Natural killer cell (primary cell): ENCODE results near the gene TUBAL3. TPM values are rescaled to one million over a fixed set of nuclear protein-coding genes. Genes with fewer than 3 reads are reported as not detected.

ENCODE experiments used
- ATAC-seq, 3 donors: fragments of 150-1000 bp in 2 of 3; fragments of 200-7000 bp in 1 of 3; cut with Tn5 transposase; 1 replicate in 1 of 3; 2 replicates in 2 of 3; pipeline ENCODE4 v1.10.0; 2021; ENCODE audit warnings: mild to moderate bottlenecking in 2 of 3, moderate library complexity in 2 of 3
- DNase-seq, 2 donors: peaks; one replicate each; pipeline versions ENCODE4 v3.0.0 to v3.0.0-alpha.2; 2013 to 2021; ENCODE audit warnings: mixed read lengths in 1 of 2
- H3K27ac ChIP-seq: one replicate; pipeline ENCODE4 v1.5.1; 2013; ENCODE audit warnings: mild to moderate bottlenecking, low read length
- H3K27me3 ChIP-seq: one replicate; pipeline ENCODE4 v1.6.1; 2013; ENCODE audit warnings: low read length; ENCODE audit not compliant: control insufficient read depth, insufficient read depth
- H3K36me3 ChIP-seq: one replicate; pipeline ENCODE4 v1.6.1; 2013; ENCODE audit warnings: low read length; ENCODE audit not compliant: control insufficient read depth, insufficient read depth
- H3K4me1 ChIP-seq: one replicate; pipeline ENCODE4 v1.6.1; 2013; ENCODE audit warnings: low read length; ENCODE audit not compliant: control insufficient read depth, insufficient read depth
- H3K4me3 ChIP-seq: one replicate; pipeline ENCODE4 v1.5.1; 2013; ENCODE audit warnings: low read length
- H3K9me3 ChIP-seq: one replicate; pipeline ENCODE4 v1.6.1; 2013; ENCODE audit warnings: low read length; ENCODE audit not compliant: control insufficient read depth, insufficient read depth
- H3K27ac Mint-ChIP-seq, 2 donors: one replicate each; pipeline ENCODE4 v1.8.0; 2022; ENCODE audit warnings: mild to moderate bottlenecking in 2 of 2, mixed read lengths in 2 of 2, moderate library complexity in 1 of 2
- H3K27me3 Mint-ChIP-seq, 2 donors: one replicate each; pipeline ENCODE4 v1.8.0; 2022; ENCODE audit warnings: low read depth in 2 of 2, mixed read lengths in 2 of 2
- H3K36me3 Mint-ChIP-seq: one replicate; pipeline ENCODE4 v1.8.0; 2022; ENCODE audit warnings: mixed read lengths
- H3K4me1 Mint-ChIP-seq, 2 donors: one replicate each; pipeline ENCODE4 v1.8.0; 2022; ENCODE audit warnings: mixed read lengths in 2 of 2
- H3K4me3 Mint-ChIP-seq: one replicate; pipeline ENCODE4 v1.8.0; 2022; ENCODE audit warnings: mild to moderate bottlenecking, moderate library complexity, mixed read lengths
- H3K9me3 Mint-ChIP-seq, 2 donors: one replicate each; pipeline ENCODE4 v1.8.0; 2022; ENCODE audit warnings: mixed read lengths in 2 of 2
- whole genome bisulfite sequencing: methylation state at CpG from one replicate; pipeline ENCODE4 v1.1.7; 2013; ENCODE audit warnings: missing lambda C conversion rate; ENCODE audit not compliant: insufficient coverage; 5-methylcytosine and 5-hydroxymethylcytosine counted together
- intact Hi-C: fragments of 100-400 bp; cut with micrococcal nuclease; formaldehyde crosslinking; loops from one replicate; pipeline ENCODE4 v1.14.2; 2022
- total RNA-seq, 4 donors: library from RNA; stranded (reverse); fragments of 120-200 nt in 1 of 4; gene quantifications; one replicate each; pipeline versions ENCODE4 v1.2.3 to v1.2.4, GENCODE V29; 2013 to 2022
- TF ChIP-seq, protein P1 (sequence below): fragments of 200-600 bp; IDR thresholded peaks from one replicate; pipeline ENCODE4 v1.8.0; 2022; ENCODE audit warnings: antibody characterized with exemption

Gene TUBAL3
- total RNA-seq, 3 donors from 2014 or later (not counting 1 experiment from before 2014, with no cell fraction given), result not detected

DNA sequence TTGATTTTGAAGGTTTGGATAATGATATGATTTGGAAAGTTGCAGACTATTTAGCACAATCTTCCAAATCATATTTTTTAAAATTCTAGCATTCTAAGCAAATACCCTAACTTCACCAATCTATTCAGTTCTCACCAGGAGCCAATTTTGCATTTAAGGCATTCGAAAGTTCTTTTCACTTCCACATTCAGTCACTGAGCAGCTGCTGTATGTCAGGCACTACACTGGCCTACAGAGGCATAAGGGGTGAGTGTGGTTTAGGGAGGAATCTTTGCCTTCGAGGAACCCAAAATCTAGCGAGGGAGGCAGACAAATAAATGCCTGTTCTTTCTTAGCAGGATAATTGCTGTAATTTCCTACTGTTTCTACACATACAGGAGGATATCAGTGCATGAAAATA lies 50.6 kb downstream of the TUBAL3 start:
- DNase-seq, result no peak
- Mint-ChIP-seq H3K4me1 (peaks cover 3 to 8% of the 10 kb centered on the region in 2 donors), H3K4me3 (no peak overlapping the region), H3K27me3 (peaks cover 0 to 15% of the 10 kb centered on the region in 2 donors), H3K27ac (no peak overlapping the region), H3K9me3 (no peaks in the 10 kb centered on the region), H3K36me3 (no peaks in the 10 kb centered on the region)
- no peaks in the 10 kb centered on the region for H3K4me1 ChIP-seq
- H3K9me3 ChIP-seq, result no peaks in the 10 kb centered on the region
- H3K4me3 ChIP-seq, result no peak overlapping the region
- H3K27ac ChIP-seq, result no peak overlapping the region
- TF ChIP-seq, protein P1, sequence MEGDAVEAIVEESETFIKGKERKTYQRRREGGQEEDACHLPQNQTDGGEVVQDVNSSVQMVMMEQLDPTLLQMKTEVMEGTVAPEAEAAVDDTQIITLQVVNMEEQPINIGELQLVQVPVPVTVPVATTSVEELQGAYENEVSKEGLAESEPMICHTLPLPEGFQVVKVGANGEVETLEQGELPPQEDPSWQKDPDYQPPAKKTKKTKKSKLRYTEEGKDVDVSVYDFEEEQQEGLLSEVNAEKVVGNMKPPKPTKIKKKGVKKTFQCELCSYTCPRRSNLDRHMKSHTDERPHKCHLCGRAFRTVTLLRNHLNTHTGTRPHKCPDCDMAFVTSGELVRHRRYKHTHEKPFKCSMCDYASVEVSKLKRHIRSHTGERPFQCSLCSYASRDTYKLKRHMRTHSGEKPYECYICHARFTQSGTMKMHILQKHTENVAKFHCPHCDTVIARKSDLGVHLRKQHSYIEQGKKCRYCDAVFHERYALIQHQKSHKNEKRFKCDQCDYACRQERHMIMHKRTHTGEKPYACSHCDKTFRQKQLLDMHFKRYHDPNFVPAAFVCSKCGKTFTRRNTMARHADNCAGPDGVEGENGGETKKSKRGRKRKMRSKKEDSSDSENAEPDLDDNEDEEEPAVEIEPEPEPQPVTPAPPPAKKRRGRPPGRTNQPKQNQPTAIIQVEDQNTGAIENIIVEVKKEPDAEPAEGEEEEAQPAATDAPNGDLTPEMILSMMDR, result no peak
- H3K36me3 ChIP-seq, result no peaks in the 10 kb centered on the region
- no peak for ATAC-seq
- WGBS, result 63% methylated on average over 3 of the region's 3 CpGs
- H3K27me3 ChIP-seq, result no peaks in the 10 kb centered on the region
- intact Hi-C loops, result no loop called here

DNA sequence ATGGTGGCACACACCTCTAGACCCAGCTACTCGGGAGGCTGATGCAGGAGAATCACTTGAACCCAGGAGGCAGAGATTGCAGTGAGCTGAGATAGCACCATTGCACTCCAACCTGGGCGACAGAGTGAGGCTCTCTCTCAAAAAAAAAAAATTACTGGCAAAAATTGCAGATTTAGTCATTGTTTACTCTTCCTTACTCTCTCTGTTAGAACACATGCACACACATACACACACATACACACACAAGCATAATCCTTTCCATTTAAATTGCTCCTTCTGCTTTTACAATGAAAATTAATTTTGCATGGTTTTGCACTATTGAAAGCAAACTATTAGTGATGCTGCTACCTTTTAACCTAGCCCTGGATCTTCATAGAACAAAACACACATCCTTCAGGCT lies 55.3 kb downstream of the TUBAL3 start:
- TF ChIP-seq, protein P1, result no peak
- H3K27ac ChIP-seq, result no peak overlapping the region
- no peaks in the 10 kb centered on the region for H3K27me3 ChIP-seq
- ATAC-seq (no peak), DNase-seq (no peak)
- H3K4me3 ChIP-seq, result no peak overlapping the region
- Mint-ChIP-seq H3K36me3 (no peaks in the 10 kb centered on the region), H3K27me3 (no peaks in the 10 kb centered on the region), H3K4me1 (peaks cover 0 to under 1% of the 10 kb centered on the region in 2 donors), H3K27ac (no peak overlapping the region), H3K4me3 (no peak overlapping the region), H3K9me3 (no peaks in the 10 kb centered on the region)
- no peaks in the 10 kb centered on the region for H3K4me1 ChIP-seq
- intact Hi-C loops, result no loop called here
- no peaks in the 10 kb centered on the region for H3K36me3 ChIP-seq
- H3K9me3 ChIP-seq, result no peaks in the 10 kb centered on the region
- 90% methylated on average over 2 of the region's 2 CpGs for WGBS

DNA sequence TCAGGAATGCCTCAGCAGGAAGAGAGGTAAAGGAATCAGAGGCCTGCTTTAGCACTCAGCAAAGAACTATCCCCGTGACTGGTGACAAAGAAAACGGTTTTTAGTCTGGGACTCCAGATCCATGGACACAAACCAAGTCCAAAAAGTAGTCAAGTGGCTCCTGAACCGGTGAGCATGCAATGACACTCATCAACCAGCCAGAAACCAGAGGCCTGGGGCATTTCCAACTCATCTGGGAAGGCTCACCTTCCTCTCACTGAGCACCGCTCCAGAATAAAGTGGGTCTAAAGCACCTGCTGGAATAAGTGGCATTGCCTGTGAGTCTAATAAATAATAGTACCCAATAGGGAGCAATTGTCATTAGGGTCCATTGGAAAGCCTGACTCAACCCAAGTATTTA lies 57.7 kb downstream of the TUBAL3 start:
- peaks cover 20 to 25% of the 10 kb centered on the region in 2 donors for H3K4me1 Mint-ChIP-seq
- intact Hi-C loops, result no loop called here
- no peak overlapping the region for H3K4me3 Mint-ChIP-seq
- WGBS, result 79% methylated on average over 3 of the region's 4 CpGs
- Histone ChIP-seq H3K9me3 (no peaks in the 10 kb centered on the region), H3K36me3 (no peaks in the 10 kb centered on the region), H3K27ac (no peak overlapping the region), H3K4me1 (peaks cover 4% of the 10 kb centered on the region), H3K27me3 (no peaks in the 10 kb centered on the region), H3K4me3 (no peak overlapping the region)
- H3K27me3 Mint-ChIP-seq, result no peaks in the 10 kb centered on the region
- no peak for DNase-seq
- TF ChIP-seq, protein P1, result no peak
- H3K27ac Mint-ChIP-seq, result no peak overlapping the region
- no peaks in the 10 kb centered on the region for H3K9me3 Mint-ChIP-seq
- no peaks in the 10 kb centered on the region for H3K36me3 Mint-ChIP-seq
- ATAC-seq, result no peak

DNA sequence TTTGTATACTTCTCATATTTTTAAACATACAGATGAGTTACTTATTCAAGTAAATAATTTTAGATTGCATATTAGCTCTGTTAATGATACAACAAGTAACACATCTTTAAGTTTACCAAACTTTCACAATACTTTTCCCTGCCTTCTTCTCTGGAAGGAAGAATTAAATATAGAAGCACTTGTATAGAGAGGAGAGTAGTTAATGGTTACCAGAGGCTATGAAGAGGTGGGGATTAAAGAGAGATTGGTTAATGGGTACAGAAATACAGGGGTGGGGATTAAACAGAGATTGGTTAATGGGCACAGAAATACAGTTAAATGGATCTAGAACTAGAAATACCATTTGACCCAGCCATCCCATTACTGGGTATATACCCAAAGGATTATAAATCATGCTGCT lies 59.9 kb downstream of the TUBAL3 start:
- H3K9me3 ChIP-seq, result no peaks in the 10 kb centered on the region
- peaks cover 4% of the 10 kb centered on the region for H3K4me1 ChIP-seq
- Mint-ChIP-seq H3K36me3 (no peaks in the 10 kb centered on the region), H3K27me3 (no peaks in the 10 kb centered on the region), H3K27ac (no peak overlapping the region), H3K9me3 (no peaks in the 10 kb centered on the region), H3K4me3 (no peak overlapping the region), H3K4me1 (peaks cover 25 to 26% of the 10 kb centered on the region in 2 donors)
- DNase-seq (no peak), ATAC-seq (no peak)
- no peaks in the 10 kb centered on the region for H3K36me3 ChIP-seq
- no peak overlapping the region for H3K27ac ChIP-seq
- no peak overlapping the region for H3K4me3 ChIP-seq
- TF ChIP-seq, protein P1, result no peak
- intact Hi-C loops, result loop anchor here (5.0 kb wide), 1 partner anchor 252 kb away; the partner anchor contains the start of gene AKR1C3
- no peaks in the 10 kb centered on the region for H3K27me3 ChIP-seq
